Parathyroid adenoma (tissue), 2 donors: ENCODE results near the gene MINDY4.

Experiments used
- H2AFZ ChIP-seq: fragments of 300-600 bp; sonication (generic); one replicate; pipeline ENCODE4 v1.7.0; 2017; ENCODE audit warnings: antibody characterized with exemption, mild to moderate bottlenecking
- H3K27ac ChIP-seq: fragments of 300-600 bp; sonication (generic); one replicate; pipeline ENCODE4 v1.7.0; 2017
- H3K27me3 ChIP-seq: fragments of 300-600 bp; sonication (generic); one replicate; pipeline ENCODE4 v1.7.0; 2017; ENCODE audit warnings: low read length; ENCODE audit not compliant: control insufficient read depth, insufficient read depth
- H3K36me3 ChIP-seq: fragments of 300-600 bp; sonication (generic); one replicate; pipeline ENCODE4 v1.7.0; 2017; ENCODE audit warnings: low read length; ENCODE audit not compliant: control insufficient read depth, insufficient read depth
- H3K4me1 ChIP-seq: fragments of 300-600 bp; sonication (generic); one replicate; pipeline ENCODE4 v1.7.0; 2017; ENCODE audit warnings: control low read depth
- H3K4me2 ChIP-seq: fragments of 300-600 bp; sonication (generic); one replicate; pipeline ENCODE4 v1.7.0; 2017; ENCODE audit warnings: low read length
- H3K4me3 ChIP-seq: fragments of 300-600 bp; sonication (generic); one replicate; pipeline ENCODE4 v1.7.0; 2017; ENCODE audit warnings: low read depth, low read length
- H3K79me2 ChIP-seq: fragments of 300-600 bp; sonication (generic); one replicate; pipeline ENCODE4 v1.7.0; 2017; ENCODE audit warnings: control low read depth
- H3K9ac ChIP-seq: fragments of 300-600 bp; sonication (generic); one replicate; pipeline ENCODE4 v1.7.0; 2017; ENCODE audit warnings: mild to moderate bottlenecking
- H3K9me3 ChIP-seq: fragments of 300-600 bp; sonication (generic); one replicate; pipeline ENCODE4 v1.7.0; 2017; ENCODE audit warnings: low read length; ENCODE audit not compliant: control insufficient read depth
- CTCF ChIP-seq: fragments of 300-600 bp; sonication (generic); IDR thresholded peaks from one replicate; pipeline ENCODE4 v1.7.0; 2017; ENCODE audit warnings: antibody characterized with exemption, mild to moderate bottlenecking
- donor health status: primary hyperparathyroidism.

MINDY4 gene

GRCh38 chr7:30815951-30816644 is 44.9 kb downstream of the MINDY4 start:
- Histone ChIP-seq H2AFZ (no peak overlapping the region), H3K79me2 (no peaks in the 10 kb centered on the region), H3K4me2 (no peak overlapping the region), H3K27me3 (no peaks in the 10 kb centered on the region), H3K36me3 (no peaks in the 10 kb centered on the region), H3K9me3 (no peaks in the 10 kb centered on the region), H3K4me3 (no peak overlapping the region), H3K9ac (no peak overlapping the region), H3K4me1 (no peaks in the 10 kb centered on the region), H3K27ac (peak overlapping the region; percentile 45)
- no peak for TF ChIP-seq CTCF

DNA sequence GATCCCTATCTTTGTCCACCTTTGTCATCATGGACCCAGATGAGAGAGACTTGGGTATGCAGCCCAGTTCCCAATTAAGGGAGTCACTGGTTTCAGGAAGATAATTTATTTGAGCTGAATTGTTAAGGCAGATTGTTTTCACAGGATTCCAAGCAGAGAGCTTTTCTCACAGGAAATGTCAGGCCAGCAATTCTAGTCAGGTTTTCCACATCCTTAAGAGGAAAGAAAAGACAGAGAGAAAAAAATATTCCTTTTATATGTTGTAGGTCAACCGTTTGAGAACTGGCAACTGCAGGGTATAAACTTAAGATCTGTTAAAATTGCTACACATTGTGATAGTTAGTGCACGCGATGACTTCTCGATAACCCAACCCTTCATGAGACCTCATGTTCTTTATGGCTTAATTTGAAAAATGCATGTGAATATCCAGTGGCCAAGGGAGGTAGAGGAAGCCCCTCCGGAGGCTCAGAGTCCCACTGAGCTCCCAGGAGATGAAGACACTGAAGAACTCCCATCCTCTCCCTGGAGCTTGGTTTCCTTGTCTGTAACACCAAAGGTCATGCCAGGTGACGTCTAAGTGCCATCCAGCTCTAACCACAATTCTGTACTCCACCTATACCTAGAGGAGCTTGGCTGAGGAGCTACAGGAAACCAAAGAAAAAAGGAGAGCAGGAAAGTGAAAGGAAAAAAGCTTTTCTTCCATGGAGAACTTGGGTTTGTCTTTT is 45.6 kb downstream of the MINDY4 start:
- no peaks in the 10 kb centered on the region for H3K36me3 ChIP-seq
- no peak overlapping the region for H2AFZ ChIP-seq
- H3K4me3 ChIP-seq, result no peak overlapping the region
- H3K27me3 ChIP-seq, result no peaks in the 10 kb centered on the region
- H3K27ac ChIP-seq, result peak overlapping the region; percentile 45
- H3K9ac ChIP-seq, result no peak overlapping the region
- H3K79me2 ChIP-seq, result no peaks in the 10 kb centered on the region
- H3K9me3 ChIP-seq, result no peaks in the 10 kb centered on the region
- H3K4me1 ChIP-seq, result no peaks in the 10 kb centered on the region
- no peak overlapping the region for H3K4me2 ChIP-seq
- TF ChIP-seq CTCF, result no peak

DNA sequence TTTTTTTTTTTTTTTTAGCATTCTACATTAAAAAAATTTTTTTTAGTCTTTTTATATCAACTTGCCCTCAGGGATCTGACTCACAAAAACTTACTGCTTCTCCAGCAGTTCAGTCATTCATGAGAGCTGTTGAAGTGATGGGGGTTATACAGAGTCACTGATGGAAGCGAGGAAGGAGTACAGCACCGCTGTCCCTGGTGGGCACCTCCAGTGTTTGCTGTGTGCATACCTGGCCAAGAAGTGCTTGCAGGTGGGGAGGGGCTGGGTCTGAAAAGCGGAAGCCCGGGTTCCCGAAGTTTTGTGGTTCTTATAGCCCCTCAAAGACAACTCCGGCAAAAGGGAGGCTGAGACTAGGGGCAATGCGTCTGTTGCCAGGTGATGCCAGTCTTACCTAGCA is 46.2 kb downstream of the MINDY4 start:
- Histone ChIP-seq H3K36me3 (no peaks in the 10 kb centered on the region), H3K9ac (no peak overlapping the region), H2AFZ (no peak overlapping the region), H3K27ac (no peak overlapping the region), H3K9me3 (no peaks in the 10 kb centered on the region), H3K27me3 (no peaks in the 10 kb centered on the region), H3K4me2 (no peak overlapping the region), H3K4me3 (no peak overlapping the region), H3K79me2 (peaks cover 2% of the 10 kb centered on the region), H3K4me1 (no peaks in the 10 kb centered on the region)
- no peak for TF ChIP-seq CTCF

DNA sequence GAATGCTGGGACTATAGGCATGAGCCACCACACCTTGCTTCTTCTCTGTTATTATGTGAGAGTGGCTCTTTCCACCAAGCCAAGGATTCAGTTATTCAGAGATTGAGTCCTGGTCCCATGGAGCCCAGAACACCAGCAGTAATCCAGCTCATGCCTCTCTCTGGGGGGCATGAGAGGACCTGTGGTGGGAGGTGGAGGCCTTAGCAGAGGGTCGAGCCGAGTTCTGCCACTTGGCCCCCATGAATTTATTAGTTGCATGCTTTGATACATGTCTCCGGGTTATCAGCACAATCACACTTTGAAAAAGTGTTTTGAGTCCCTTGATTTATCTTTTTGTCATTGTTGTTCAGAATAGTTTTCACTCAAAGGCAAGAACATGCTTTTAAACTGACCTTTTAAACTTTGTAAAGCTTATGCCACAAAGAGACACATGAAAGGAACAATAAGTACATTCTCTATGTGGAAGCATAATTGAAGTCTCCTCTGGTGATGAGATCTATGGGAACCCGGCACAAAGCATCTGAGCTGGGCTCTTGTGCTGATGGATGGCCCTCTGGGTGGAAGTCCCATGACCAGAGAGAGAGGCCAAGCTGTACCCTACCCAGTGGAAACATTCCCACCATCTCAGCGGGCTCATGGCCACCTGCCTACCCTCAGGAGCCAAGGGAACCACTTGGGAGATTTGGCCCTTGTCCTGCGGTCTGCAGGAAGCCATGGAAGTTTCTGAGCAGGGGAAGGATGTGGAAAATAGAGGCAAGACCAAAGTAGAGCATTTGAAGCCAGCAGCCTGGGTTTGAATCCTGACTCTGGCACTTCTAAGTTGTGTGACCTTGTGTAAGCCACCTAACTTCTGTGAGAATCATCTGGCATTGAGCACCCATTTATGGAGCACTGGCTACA is 53.9 kb downstream of the MINDY4 start:
- no peaks in the 10 kb centered on the region for H3K27me3 ChIP-seq
- no peak overlapping the region for H3K9ac ChIP-seq
- no peak overlapping the region for H3K4me3 ChIP-seq
- H3K36me3 ChIP-seq, result no peaks in the 10 kb centered on the region
- H3K27ac ChIP-seq, result no peak overlapping the region
- H3K79me2 ChIP-seq, result peaks cover 2% of the 10 kb centered on the region
- no peaks in the 10 kb centered on the region for H3K4me1 ChIP-seq
- H3K9me3 ChIP-seq, result no peaks in the 10 kb centered on the region
- TF ChIP-seq CTCF, result no peak
- H3K4me2 ChIP-seq, result no peak overlapping the region
- no peak overlapping the region for H2AFZ ChIP-seq
